IMR-90 (cell line): ENCODE data around the gene CFAP73. TPM values are rescaled to one million over a fixed set of nuclear protein-coding genes. Genes with fewer than 3 reads are reported as not detected.
"Not testable (repeated sequence)": the region's sequence is repeated elsewhere in the genome, so short reads cannot be mapped to it uniquely, and the experiment has no call there.

Source experiments
- ATAC-seq: fragments of 200-7000 bp; cut with Tn5 transposase; 2 replicates; pipeline ENCODE4 v1.9.1; 2020; ENCODE audit warnings: low read depth, mild to moderate bottlenecking, moderate library complexity
- BruUV-seq: library from RNA; stranded (reverse); fragments of 400-500 nt; replicated peaks from 2 replicates; lab custom pipeline; 2021; lab: Mats Ljungman, UMichigan
- CTCF ChIA-PET: fragments of 300-600 bp; formaldehyde crosslinking; extraction: SDS; loops from one replicate; lab custom pipeline; 2021; ENCODE audit warnings: antibody characterized with exemption; lab: Yijun Ruan, JAX
- POLR2A ChIA-PET: fragments of 300-600 bp; sonication (Branson Sonifier 250); formaldehyde crosslinking; loops from one replicate; lab custom pipeline; 2022; ENCODE audit warnings: antibody characterized with exemption; ENCODE audit not compliant: unreplicated experiment; lab: Charles Lee
- DNase-seq: peaks from one replicate; pipeline ENCODE4 v3.0.0; 2013
- H2AFZ ChIP-seq: replicated peaks from 2 replicates; pipeline ENCODE3; 2013; ENCODE audit warnings: low read length, mild to moderate bottlenecking; ENCODE audit not compliant: poor library complexity
- H2AK5ac ChIP-seq: 2 replicates; pipeline ENCODE4 v1.6.1; 2013; ENCODE audit warnings: low read depth, low read length, inconsistent platforms
- H2AK9ac ChIP-seq: replicated peaks from 2 replicates; pipeline ENCODE3; 2013; ENCODE audit warnings: mild to moderate bottlenecking, low read depth, low read length, moderate library complexity; ENCODE audit not compliant: poor library complexity
- H2BK120ac ChIP-seq: 2 replicates; pipeline ENCODE4 v1.6.1; 2013; ENCODE audit warnings: low read depth, low read length, inconsistent platforms
- H2BK15ac ChIP-seq: 3 replicates; pipeline ENCODE4 v1.6.1; 2013; ENCODE audit warnings: low read depth, low read length, inconsistent platforms
- H2BK20ac ChIP-seq: 2 replicates; pipeline ENCODE4 v1.6.1; 2013; ENCODE audit warnings: low read depth, mild to moderate bottlenecking, inconsistent platforms, low read length, moderate library complexity
- H2BK5ac ChIP-seq: 2 replicates; pipeline ENCODE4 v1.6.1; 2013; ENCODE audit warnings: mild to moderate bottlenecking, low read depth, low read length, inconsistent platforms; ENCODE audit not compliant: poor library complexity, severe bottlenecking
- H3K14ac ChIP-seq: replicated peaks from 2 replicates; pipeline ENCODE4 v1.6.1; 2013; ENCODE audit warnings: low read depth, low read length, inconsistent platforms
- H3K18ac ChIP-seq: 2 replicates; pipeline ENCODE4 v1.6.1; 2013; ENCODE audit warnings: low read depth, low read length, control low read depth
- H3K23ac ChIP-seq: 2 replicates; pipeline ENCODE4 v1.6.1; 2013; ENCODE audit warnings: low read depth, low read length, inconsistent platforms
- H3K27ac ChIP-seq: 2 replicates; pipeline ENCODE4 v1.5.1; 2013; ENCODE audit warnings: mild to moderate bottlenecking, control low read depth, low read length; ENCODE audit not compliant: insufficient read depth
- H3K27me3 ChIP-seq: 2 replicates; pipeline ENCODE4 v1.6.1; 2013; ENCODE audit warnings: low read length; ENCODE audit not compliant: control insufficient read depth, insufficient read depth
- H3K36me3 ChIP-seq: 2 replicates; pipeline ENCODE4 v1.6.1; 2013; ENCODE audit warnings: low read length, mixed read lengths; ENCODE audit not compliant: control insufficient read depth, insufficient read depth
- H3K4ac ChIP-seq: 2 replicates; pipeline ENCODE4 v1.6.1; 2013; ENCODE audit warnings: low read depth, low read length, inconsistent platforms
- H3K4me1 ChIP-seq: 2 replicates; pipeline ENCODE4 v1.6.1; 2013; ENCODE audit warnings: low read length, mixed read lengths; ENCODE audit not compliant: control insufficient read depth, insufficient read depth
- H3K4me2 ChIP-seq: 2 replicates; pipeline ENCODE4 v1.6.1; 2013; ENCODE audit warnings: low read depth, mild to moderate bottlenecking, control low read depth, low read length, moderate library complexity
- H3K4me3 ChIP-seq: 2 replicates; pipeline ENCODE4 v1.5.1; 2013; ENCODE audit warnings: low read depth, mild to moderate bottlenecking, control low read depth, low read length, moderate library complexity; ENCODE audit not compliant: insufficient read depth
- H3K56ac ChIP-seq: 2 replicates; pipeline ENCODE4 v1.6.1; 2013; ENCODE audit warnings: low read length, inconsistent platforms; ENCODE audit not compliant: insufficient read depth; ENCODE audit errors: extremely low read depth
- H3K79me1 ChIP-seq, 2 experiments: 2 replicates each; pipeline ENCODE4 v1.6.1; 2013; ENCODE audit warnings: low read length in 2 of 2, inconsistent platforms in 1 of 2, low read depth in 1 of 2
- H3K9ac ChIP-seq: 2 replicates; pipeline ENCODE4 v1.6.1; 2013; ENCODE audit warnings: low read depth, low read length, control low read depth
- H3K9me1 ChIP-seq: 2 replicates; pipeline ENCODE4 v1.6.1; 2013; ENCODE audit warnings: low read length, inconsistent platforms; ENCODE audit not compliant: insufficient read depth
- H3K9me3 ChIP-seq: 2 replicates; pipeline ENCODE4 v1.6.1; 2013; ENCODE audit warnings: low read length; ENCODE audit not compliant: control insufficient read depth, insufficient read depth
- H4K20me1 ChIP-seq: 2 replicates; pipeline ENCODE4 v1.6.1; 2013; ENCODE audit warnings: low read length, inconsistent platforms; ENCODE audit not compliant: insufficient read depth
- H4K5ac ChIP-seq: 2 replicates; pipeline ENCODE4 v1.6.1; 2013; ENCODE audit warnings: mild to moderate bottlenecking, low read depth, low read length, control low read depth
- H4K8ac ChIP-seq, 2 experiments: 2 replicates each; pipeline ENCODE4 v1.6.1; 2013; ENCODE audit warnings: low read depth in 2 of 2, low read length in 2 of 2, control low read depth in 1 of 2, inconsistent platforms in 1 of 2
- H4K91ac ChIP-seq: 2 replicates; pipeline ENCODE4 v1.6.1; 2013; ENCODE audit warnings: low read depth, low read length, inconsistent platforms; ENCODE audit not compliant: insufficient read depth
- CHD1 ChIP-seq: IDR thresholded peaks from 2 replicates; pipeline ENCODE4 v1.6.1; 2012; ENCODE audit warnings: low read depth, low read length, improper control_type of control experiment
- FOS ChIP-seq: fragments of 150-350 bp; IDR thresholded peaks from 2 replicates; pipeline ENCODE4 v1.6.1; 2016; ENCODE audit warnings: low read depth, low read length
- MAFK ChIP-seq: IDR thresholded peaks from 2 replicates; pipeline ENCODE4 v1.6.1; 2012; ENCODE audit warnings: low read depth, low read length, improper control_type of control experiment
- MAZ ChIP-seq: IDR thresholded peaks from 2 replicates; pipeline ENCODE4 v1.6.1; 2012; ENCODE audit warnings: low read depth, mild to moderate bottlenecking, low read length, improper control_type of control experiment, moderate library complexity, borderline replicate concordance
- MXI1 ChIP-seq: IDR thresholded peaks from 2 replicates; pipeline ENCODE4 v1.6.1; 2012; ENCODE audit warnings: low read depth, mild to moderate bottlenecking, low read length, moderate library complexity, borderline replicate concordance
- RAD21 ChIP-seq: IDR thresholded peaks from 2 replicates; pipeline ENCODE4 v1.6.1; 2012; ENCODE audit warnings: low read length, improper control_type of control experiment
- USF2 ChIP-seq: fragments of 150-350 bp; IDR thresholded peaks from 2 replicates; pipeline ENCODE4 v1.6.1; 2017; ENCODE audit warnings: mild to moderate bottlenecking, antibody characterized with exemption, low read length, low read depth
- WGBS, 2 experiments: methylation state at CpG; one replicate each; pipeline versions ENCODE4 v1.1.5 to v1.1.7; 2013; ENCODE audit warnings: missing lambda C conversion rate in 2 of 2; ENCODE audit not compliant: insufficient read length in 1 of 2; ENCODE audit errors: extremely low coverage in 2 of 2; 5-methylcytosine and 5-hydroxymethylcytosine counted together
- dilution Hi-C: fragments of 300-500 bp; cut with HindIII; formaldehyde crosslinking; loops from one replicate; pipeline ENCODE4 v1.14.3; 2018; ENCODE audit warnings: low sequenced_read_pairs; ENCODE audit not compliant: unreplicated experiment
- in situ Hi-C: fragments of 300-500 bp; cut with MboI; formaldehyde crosslinking; loops from 3 replicates; pipeline ENCODE4 v1.14.3; 2019; ENCODE audit warnings: low sequenced_read_pairs, inconsistent platforms, mixed read lengths
- intact Hi-C: fragments of 100-400 bp; cut with micrococcal nuclease; formaldehyde crosslinking; loops from 2 replicates; pipeline ENCODE4 v1.10.0; 2022
- polyA plus RNA-seq, 3 experiments: library from polyadenylated mRNA; depleted of rRNA; stranded (reverse); fragments of >200 nt; gene quantifications; 2 replicates each; pipeline ENCODE4 v1.2.3, GENCODE V29; 2012; ENCODE audit warnings: low replicate concordance in 1 of 3
- total RNA-seq: library from RNA; depleted of rRNA; stranded (reverse); fragments of >200 nt; gene quantifications from 2 replicates; pipeline ENCODE4 v1.2.3, GENCODE V29; 2012

Gene CFAP73
- total and polyA plus RNA-seq, 2 of the 4 experiments (the other 2 are of a cell fraction), result not detected

GRCh38 chr12:113116875-113117274 is 32.6 kb upstream of the CFAP73 start:
- H3K27me3 ChIP-seq, result peaks cover 3% of the 10 kb centered on the region; the same call in 1 of the 2 replicates
- no peaks in the 10 kb centered on the region for H3K9me3 ChIP-seq
- H2BK20ac ChIP-seq, result no peak overlapping the region
- no peak overlapping the region for H3K56ac ChIP-seq
- no peaks in the 10 kb centered on the region for H3K36me3 ChIP-seq
- H2AK5ac ChIP-seq, result no peak overlapping the region
- CTCF ChIA-PET, result no interaction called here
- no peak overlapping the region for H4K8ac ChIP-seq
- H3K14ac ChIP-seq, result no peak overlapping the region
- no peak overlapping the region for H4K5ac ChIP-seq
- no peak overlapping the region for H3K9ac ChIP-seq
- intact Hi-C loops, result no loop called here
- no peak overlapping the region for H3K18ac ChIP-seq
- H2BK120ac ChIP-seq, result no peak overlapping the region
- no peak overlapping the region for H2AK9ac ChIP-seq
- H3K9me1 ChIP-seq, result no peaks in the 10 kb centered on the region
- H3K4me2 ChIP-seq, result no peak overlapping the region
- no peaks in the 10 kb centered on the region for H3K4me1 ChIP-seq
- H4K91ac ChIP-seq, result no peak overlapping the region
- no TSS peak for BruUV-seq
- no peak overlapping the region for H3K27ac ChIP-seq
- no peak overlapping the region for H2BK5ac ChIP-seq
- no peak overlapping the region for H2AFZ ChIP-seq
- H4K20me1 ChIP-seq, result no peaks in the 10 kb centered on the region
- dilution Hi-C loops, result no loop called here
- H3K79me1 ChIP-seq, result no peaks in the 10 kb centered on the region
- WGBS, 2 experiments, result no CpG with 5 or more reads among the region's 6 CpGs
- no peak for TF ChIP-seq MXI1
- TF ChIP-seq CHD1, result no peak
- no peak for TF ChIP-seq MAFK
- TF ChIP-seq USF2, result no peak
- no peak for TF ChIP-seq FOS
- no peak for TF ChIP-seq MAZ
- TF ChIP-seq RAD21, result no peak
- no peak overlapping the region for H2BK15ac ChIP-seq
- H3K4ac ChIP-seq, result no peak overlapping the region
- no peak overlapping the region for H3K4me3 ChIP-seq
- POLR2A ChIA-PET, result no interaction called here
- ATAC-seq (no peak), DNase-seq (no peak)
- in situ Hi-C loops, result no loop called here
- no peak overlapping the region for H3K23ac ChIP-seq

- H2BK20ac ChIP-seq, H3K4me3 ChIP-seq, H3K36me3 ChIP-seq, H3K18ac ChIP-seq, H4K20me1 ChIP-seq, H2BK5ac ChIP-seq, H3K14ac ChIP-seq, H4K5ac ChIP-seq, intact Hi-C loops, H3K9ac ChIP-seq, H3K23ac ChIP-seq, H3K4me1 ChIP-seq, H2AK5ac ChIP-seq, ATAC-seq, POLR2A ChIA-PET, H3K27ac ChIP-seq, dilution Hi-C loops, DNase-seq, H2AK9ac ChIP-seq, CTCF ChIA-PET, H3K9me3 ChIP-seq, H4K91ac ChIP-seq, H3K79me1 ChIP-seq, H3K4me2 ChIP-seq, BruUV-seq, H2AFZ ChIP-seq, in situ Hi-C loops, H2BK15ac ChIP-seq, H3K27me3 ChIP-seq, H3K56ac ChIP-seq, H4K8ac ChIP-seq, H2BK120ac ChIP-seq, H3K4ac ChIP-seq, H3K9me1 ChIP-seq: not testable (repeated sequence)
- 60% methylated on average over 3 of the region's 8 CpGs; no CpG with 5 or more reads in 1 of the 2 experiments for WGBS, 2 experiments
These were observed 31.8 kb upstream of the CFAP73 start for GRCh38 chr12:113117684-113118083.
